Muscle of leg (tissue), 11 donors: ENCODE results near the gene OR51A4. TPM values are rescaled to one million over a fixed set of nuclear protein-coding genes. Genes with fewer than 3 reads are reported as not detected.
"Not testable (repeated sequence)": the region's sequence is repeated elsewhere in the genome, so short reads cannot be mapped to it uniquely, and the experiment has no call there.

ENCODE experiments used
- DNase-seq: peaks from one replicate; pipeline ENCODE4 v3.0.0; 2013
- H3K27ac ChIP-seq: one replicate; pipeline ENCODE4 v1.5.1; 2013; ENCODE audit warnings: mild to moderate bottlenecking, low read length, control low read depth
- H3K27me3 ChIP-seq: one replicate; pipeline ENCODE4 v1.6.1; 2013; ENCODE audit warnings: low read length; ENCODE audit not compliant: control insufficient read depth, insufficient read depth
- H3K36me3 ChIP-seq: one replicate; pipeline ENCODE4 v1.6.1; 2013; ENCODE audit warnings: low read length; ENCODE audit not compliant: control insufficient read depth, insufficient read depth
- H3K4me1 ChIP-seq: one replicate; pipeline ENCODE4 v1.6.1; 2013; ENCODE audit warnings: low read length; ENCODE audit not compliant: control insufficient read depth, insufficient read depth
- H3K4me3 ChIP-seq: one replicate; pipeline ENCODE4 v1.5.1; 2013; ENCODE audit warnings: low read length, control low read depth
- H3K9me3 ChIP-seq: replicated peaks from 2 replicates; pipeline ENCODE4 v1.6.1; 2013; ENCODE audit warnings: low read depth, low read length; ENCODE audit not compliant: control insufficient read depth
- WGBS: methylation state at CpG from one replicate; pipeline ENCODE4 v1.1.5; 2013; ENCODE audit warnings: missing lambda C conversion rate; ENCODE audit not compliant: insufficient coverage; 5-methylcytosine and 5-hydroxymethylcytosine counted together
- polyA plus RNA-seq, 8 donors: library from polyadenylated mRNA; unstranded; fragments of 120-200 nt; gene quantifications; one replicate each; pipeline versions ENCODE4 v1.2.1 to v1.2.3, GENCODE V29; 2013; ENCODE audit warnings: inconsistent platforms in 1 of 8, low replicate concordance in 1 of 8; ENCODE audit not compliant: insufficient read length in 8 of 8, insufficient read depth in 1 of 8
- total RNA-seq: library from RNA; stranded (reverse); fragments of 120-200 nt; gene quantifications from one replicate; pipeline ENCODE4 v1.2.4, GENCODE V29; 2013

Gene OR51A4
- total and polyA plus RNA-seq, 9 donors: 0.04 TPM; not detected in 8

DNA sequence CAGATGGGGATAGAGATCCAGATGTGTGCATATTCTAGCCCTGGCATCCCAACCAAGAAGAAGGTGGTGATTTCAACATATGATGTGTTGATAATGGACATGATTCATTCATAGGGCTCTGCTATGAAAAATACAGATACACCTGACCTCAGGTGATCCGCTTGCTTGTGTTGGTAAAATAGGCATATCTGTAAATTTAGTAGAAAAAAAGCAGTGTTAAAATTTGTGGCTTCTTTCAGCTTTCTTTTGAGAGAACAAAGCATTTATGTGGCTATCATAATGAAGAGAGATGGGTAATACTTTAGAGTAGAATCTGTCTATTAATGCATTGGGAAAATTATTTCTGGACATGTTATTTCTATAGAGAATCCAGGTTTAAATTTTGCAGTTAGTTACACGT lies 8.2 kb upstream of the OR51A4 start, which contains the start of gene OR51A2:
TSS of gene OR51A2 (minus strand) at position 101 of the 400 bp plus-strand sequence. CDS start at position 101, 0 bp downstream.
- H3K36me3 ChIP-seq, H3K4me3 ChIP-seq, DNase-seq, H3K9me3 ChIP-seq, H3K4me1 ChIP-seq, H3K27ac ChIP-seq, H3K27me3 ChIP-seq: not testable (repeated sequence)
- WGBS: 67% methylated on average over 1 of the region's 2 CpGs

DNA sequence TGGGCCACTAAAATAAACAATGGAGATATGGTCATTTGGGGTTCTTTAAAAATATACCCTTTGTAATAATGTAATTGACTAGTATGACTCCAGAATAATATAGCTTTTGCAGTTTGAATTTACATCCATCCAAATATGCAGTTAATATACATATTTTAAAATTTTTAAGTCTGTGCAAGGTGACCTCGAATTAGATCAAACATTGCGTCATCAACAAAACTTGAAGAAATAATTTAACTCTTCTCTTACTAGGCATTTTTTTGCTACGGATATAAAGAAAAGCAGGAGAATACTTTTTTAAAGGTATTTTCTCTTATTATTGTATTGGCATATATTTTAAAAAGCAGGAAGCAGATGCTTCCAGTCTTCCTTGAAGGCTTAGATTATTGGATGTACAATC lies 10.7 kb downstream of the OR51A4 start:
- Histone ChIP-seq H3K4me1 (no peaks in the 10 kb centered on the region), H3K9me3 (no peaks in the 10 kb centered on the region), H3K36me3 (no peaks in the 10 kb centered on the region), H3K4me3 (no peak overlapping the region), H3K27me3 (no peaks in the 10 kb centered on the region), H3K27ac (no peak overlapping the region)
- no peak for DNase-seq
- WGBS: no CpG with 5 or more reads among the region's 3 CpGs

DNA sequence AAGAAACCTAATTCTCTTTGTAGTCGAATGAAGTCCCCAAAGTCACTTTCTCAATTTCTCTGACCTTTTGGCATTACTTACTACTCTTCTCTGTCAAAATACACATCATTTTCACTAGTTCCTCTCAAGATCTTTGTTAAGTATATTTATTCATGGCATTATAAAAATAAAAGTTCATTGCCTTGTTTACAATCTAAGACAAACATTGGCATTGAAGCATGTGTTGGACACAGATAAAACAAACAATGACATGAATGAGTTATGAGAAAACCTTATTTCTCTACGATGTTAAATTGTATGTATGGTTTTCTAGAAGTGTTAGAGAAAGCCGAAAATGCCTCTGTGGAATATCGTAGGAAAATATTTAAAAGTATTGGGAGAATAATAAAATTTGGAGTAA lies 14.7 kb downstream of the OR51A4 start:
- Histone ChIP-seq H3K27ac (no peak overlapping the region), H3K27me3 (no peaks in the 10 kb centered on the region), H3K9me3 (no peaks in the 10 kb centered on the region), H3K36me3 (no peaks in the 10 kb centered on the region), H3K4me1 (no peaks in the 10 kb centered on the region), H3K4me3 (no peak overlapping the region)
- DNase-seq: no peak
- 100% methylated on average over 2 of the region's 4 CpGs for WGBS

DNA sequence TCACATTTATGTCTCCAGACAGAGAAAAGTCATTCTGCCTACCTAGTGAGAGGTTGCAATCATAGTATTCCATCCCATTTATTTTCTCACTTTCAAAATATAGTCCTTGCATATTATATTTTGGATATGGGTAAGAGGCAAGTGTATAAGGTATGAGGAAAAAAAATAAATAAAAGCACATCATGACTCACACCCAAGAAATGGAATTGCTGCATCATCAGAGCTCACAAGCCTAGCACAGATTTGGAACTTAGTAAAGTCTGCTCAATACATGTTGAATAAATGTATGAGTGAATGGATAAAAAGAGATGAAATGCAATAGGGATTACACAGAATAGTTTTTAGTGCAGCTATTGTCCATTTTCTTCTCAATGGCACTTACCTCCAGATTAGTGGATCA lies 20.8 kb downstream of the OR51A4 start:
- Histone ChIP-seq H3K9me3 (no peaks in the 10 kb centered on the region), H3K27ac (no peak overlapping the region), H3K36me3 (no peaks in the 10 kb centered on the region), H3K4me3 (no peak overlapping the region), H3K27me3 (no peaks in the 10 kb centered on the region), H3K4me1 (no peaks in the 10 kb centered on the region)
- no peak for DNase-seq

DNA sequence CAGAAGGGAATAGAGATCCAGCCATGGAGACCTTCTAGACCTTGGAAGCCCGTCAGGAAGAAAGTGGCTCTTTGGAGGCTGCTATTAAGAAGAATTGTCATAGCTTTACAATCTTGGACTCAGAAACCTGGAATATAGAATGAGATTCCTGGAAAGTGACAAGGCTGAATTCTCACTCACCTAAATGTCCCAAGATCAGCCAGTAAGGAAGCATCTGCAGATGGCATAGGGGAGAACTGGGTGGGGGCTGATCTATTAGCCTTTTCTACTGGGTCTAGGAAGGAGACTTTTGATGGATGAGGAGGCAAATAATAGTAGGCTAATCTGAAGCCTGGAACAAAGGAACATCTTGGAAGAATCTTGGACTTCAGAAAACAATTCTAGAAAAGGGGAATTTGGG lies 23.2 kb downstream of the OR51A4 start, which contains the start of gene OR51G1:
TSS of gene OR51G1 (minus strand) at position 101 of the 400 bp plus-strand sequence. CDS start at position 101, 0 bp downstream.
- H3K4me3 ChIP-seq: no peak within 1 kb of the TSS
- no peak for DNase-seq
- H3K9me3 ChIP-seq: no peaks in the 10 kb centered on the region
- H3K4me1 ChIP-seq: no peaks in the 10 kb centered on the region
- H3K27ac ChIP-seq: no peak within 1 kb of the TSS
- WGBS: no CpG with 5 or more reads among the region's 1 CpG
- no peaks in the 10 kb centered on the region for H3K36me3 ChIP-seq
- no peaks in the 10 kb centered on the region for H3K27me3 ChIP-seq

DNA sequence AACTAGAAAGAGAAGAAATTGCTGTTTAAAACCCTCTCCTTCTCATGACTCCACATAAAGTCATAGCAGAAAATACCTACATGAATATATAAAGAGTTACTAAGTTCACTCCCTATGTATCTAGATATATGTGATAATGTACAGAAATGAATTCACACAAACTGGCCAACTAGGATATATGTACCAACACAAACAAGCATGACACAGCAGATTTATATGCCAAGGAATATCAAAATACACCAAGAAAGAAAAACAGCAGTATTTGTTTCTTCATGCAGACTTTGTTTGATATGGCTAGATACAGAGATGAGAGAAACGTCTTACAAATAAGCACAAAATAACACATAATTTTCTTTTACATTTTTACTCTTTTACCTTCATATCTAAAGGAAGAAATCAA lies 25.1 kb downstream of the OR51A4 start:
- H3K27me3 ChIP-seq: no peaks in the 10 kb centered on the region
- no peaks in the 10 kb centered on the region for H3K4me1 ChIP-seq
- H3K9me3 ChIP-seq: no peaks in the 10 kb centered on the region
- no peak overlapping the region for H3K4me3 ChIP-seq
- H3K36me3 ChIP-seq: no peaks in the 10 kb centered on the region
- WGBS: no CpG with 5 or more reads among the region's 1 CpG
- DNase-seq: no peak
- H3K27ac ChIP-seq: no peak overlapping the region

DNA sequence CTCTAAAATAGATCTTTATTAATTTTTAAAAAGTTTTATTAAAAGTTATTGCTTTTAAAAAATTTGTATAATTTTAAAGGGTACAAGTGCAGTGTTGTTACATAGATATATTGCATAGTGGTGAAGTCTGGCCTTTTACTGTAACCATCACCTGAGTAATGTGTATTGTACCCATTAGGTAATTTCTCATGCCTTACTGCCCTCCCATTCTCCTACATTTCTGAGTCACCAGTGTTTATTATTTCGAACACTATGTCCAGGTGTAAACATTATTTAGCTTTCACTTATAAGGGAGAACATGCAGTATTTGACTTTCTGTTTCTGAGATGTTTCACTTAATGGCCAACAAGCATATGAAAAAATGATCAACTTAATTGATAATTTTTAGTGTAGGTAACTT lies 25.6 kb downstream of the OR51A4 start:
- no peak overlapping the region for H3K27ac ChIP-seq
- no peak for DNase-seq
- no peaks in the 10 kb centered on the region for H3K27me3 ChIP-seq
- H3K4me3 ChIP-seq: no peak overlapping the region
- H3K4me1 ChIP-seq: no peaks in the 10 kb centered on the region
- no peaks in the 10 kb centered on the region for H3K9me3 ChIP-seq
- no CpG with 5 or more reads among the region's 1 CpG for WGBS
- H3K36me3 ChIP-seq: no peaks in the 10 kb centered on the region

DNA sequence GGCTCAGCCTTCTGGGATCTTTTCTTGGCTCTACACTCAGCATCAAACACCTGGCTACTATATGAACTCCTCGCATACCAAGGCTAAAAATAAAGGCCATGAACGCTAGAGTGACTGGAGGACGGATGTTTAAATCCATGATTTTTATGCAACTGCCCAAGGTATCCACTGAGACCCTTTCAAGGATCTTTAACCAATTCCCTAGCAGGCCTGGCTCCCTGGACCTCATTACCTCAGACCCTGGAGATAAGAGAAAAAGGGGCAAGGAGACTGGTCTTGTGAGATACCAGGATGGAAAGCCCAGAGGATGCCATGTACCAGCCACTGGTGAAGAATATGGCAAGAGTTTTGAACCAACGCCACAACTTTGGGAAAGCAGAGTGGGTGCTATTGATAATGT lies 28.2 kb downstream of the OR51A4 start, which contains the start of gene OR51G2:
TSS of gene OR51G2 (minus strand) at position 101 of the 400 bp plus-strand sequence. CDS start 3,687 bp downstream, outside the sequence.
- Histone ChIP-seq H3K9me3 (no peaks in the 10 kb centered on the region), H3K4me3 (no peak within 1 kb of the TSS), H3K4me1 (no peaks in the 10 kb centered on the region), H3K36me3 (no peaks in the 10 kb centered on the region), H3K27me3 (no peaks in the 10 kb centered on the region), H3K27ac (no peak within 1 kb of the TSS)
- 71% methylated on average over 1 of the region's 4 CpGs for WGBS
- DNase-seq: no peak

DNA sequence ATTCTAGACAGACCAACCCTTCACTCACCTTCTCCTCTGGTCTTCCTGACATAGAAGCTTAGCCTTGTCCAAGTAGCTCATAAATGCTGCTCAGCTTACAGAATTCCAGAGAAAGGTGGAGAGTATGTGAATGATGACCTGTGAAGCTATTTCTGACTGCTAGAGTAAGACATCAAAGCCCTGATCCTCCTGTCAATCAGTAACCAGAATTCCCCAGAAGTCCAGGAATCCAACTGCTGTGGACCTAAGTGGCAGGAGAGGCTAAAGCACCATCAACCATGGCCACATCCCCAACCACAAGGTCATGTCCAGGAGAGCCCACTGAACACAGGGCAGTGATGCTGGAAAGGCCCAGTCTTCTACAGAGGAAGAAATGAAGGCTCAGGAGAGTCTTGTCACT lies 30.8 kb downstream of the OR51A4 start:
- Histone ChIP-seq H3K27ac (no peak overlapping the region), H3K9me3 (no peaks in the 10 kb centered on the region), H3K4me1 (no peaks in the 10 kb centered on the region), H3K4me3 (no peak overlapping the region), H3K27me3 (no peaks in the 10 kb centered on the region), H3K36me3 (no peaks in the 10 kb centered on the region)
- DNase-seq: no peak

DNA sequence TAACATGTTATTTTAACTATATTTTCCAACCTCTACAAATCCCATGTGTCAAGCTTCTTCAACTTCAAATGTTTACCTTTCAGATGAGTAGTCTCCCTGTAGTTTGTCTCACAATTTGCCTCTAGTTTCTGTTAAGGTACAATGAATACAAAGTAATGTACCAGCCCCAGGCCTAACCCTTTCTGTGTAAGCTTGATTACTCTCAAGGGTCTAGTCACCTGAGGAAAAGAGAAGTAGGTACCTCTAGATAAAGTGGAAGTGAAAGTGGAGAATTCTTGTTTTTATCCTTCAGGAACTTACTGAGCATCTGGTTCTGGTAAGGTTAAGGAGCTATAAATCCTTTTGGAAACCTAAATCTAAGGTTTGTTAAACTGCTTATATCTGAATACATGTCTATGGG lies 43.9 kb downstream of the OR51A4 start, which contains the start of gene OR51A7:
TSS of gene OR51A7 (plus strand) at position 300 of the 400 bp plus-strand sequence. CDS start 3,587 bp downstream, outside the sequence.
- Histone ChIP-seq H3K27me3 (no peaks in the 10 kb centered on the region), H3K4me1 (no peaks in the 10 kb centered on the region), H3K4me3 (no peak within 1 kb of the TSS), H3K9me3 (no peaks in the 10 kb centered on the region), H3K36me3 (no peaks in the 10 kb centered on the region), H3K27ac (no peak within 1 kb of the TSS)
- no peak for DNase-seq
